Measurements from ENCODE around the gene SP140L.
A peak's percentile ranks its signal among the peaks of the same experiment; 100 is the strongest.

The SP140L gene

DNA sequence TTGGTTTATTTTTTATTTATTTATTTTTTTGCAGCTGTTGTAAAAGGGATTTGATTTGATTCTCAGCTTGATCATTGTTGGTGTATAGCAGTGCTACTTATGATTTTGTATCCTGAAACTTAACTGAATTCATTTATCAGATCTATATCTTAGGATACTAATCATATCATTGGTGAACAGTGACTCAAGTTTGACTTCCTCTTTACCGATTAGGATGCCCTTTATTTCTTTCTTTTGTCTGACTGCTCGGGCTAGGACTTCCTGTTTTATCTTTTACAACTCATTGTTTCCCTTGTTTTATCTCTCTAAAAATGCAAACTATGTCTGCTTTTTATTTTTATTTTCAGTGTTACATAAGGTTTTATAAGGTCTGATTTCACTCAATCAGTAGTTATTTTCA, 112.6 kb downstream of the SP140L start:
- no peaks in the 10 kb centered on the region for H3K27me3 ChIP-seq (ENCODE audit: insufficient read depth, low read length)
- H3K9me2 ChIP-seq (ENCODE audit: low read depth, low read length) = no peaks in the 10 kb centered on the region
- H3K9ac ChIP-seq (ENCODE audit: low read length) = 0 out of 2 replicates have a peak overlapping the region, but pooled peaks have one; percentile 6
- peaks cover 38% of the 10 kb centered on the region for H3K36me3 ChIP-seq (ENCODE audit: insufficient read depth, low read length)
- H3K9me3 ChIP-seq (ENCODE audit: low read length) = peaks cover 4% of the 10 kb centered on the region; the same call in 1 of the 2 replicates
- no peaks in the 10 kb centered on the region for H3F3A ChIP-seq (ENCODE audit: insufficient read depth, low read length)
- H3K4me1 ChIP-seq (ENCODE audit: insufficient read depth, low read length, severe bottlenecking) = peaks cover 29% of the 10 kb centered on the region
- H3K27ac ChIP-seq (ENCODE audit: low read depth, low read length, poor library complexity, severe bottlenecking) = peak overlapping the region; percentile 34
- no peak for TF ChIP-seq EZH2 (IDR thresholded peaks at IDR 0.05; ENCODE audit: borderline replicate concordance, low read length)
- TF ChIP-seq CTCF (IDR thresholded peaks at IDR 0.05; ENCODE audit: low read length) = no peak
- H3K79me2 ChIP-seq (ENCODE audit: insufficient read depth, low read length) = peaks cover 40% of the 10 kb centered on the region
- H3K4me3 ChIP-seq (ENCODE audit: low read depth, low read length, poor library complexity, severe bottlenecking) = no peak overlapping the region
- no peaks in the 10 kb centered on the region for H4K20me1 ChIP-seq (ENCODE audit: insufficient read depth, low read length)
- H3K4me2 ChIP-seq (ENCODE audit: low read length) = peak overlapping the region; percentile 32
- no peak overlapping the region for H2AFZ ChIP-seq (ENCODE audit: low read length)

DNA sequence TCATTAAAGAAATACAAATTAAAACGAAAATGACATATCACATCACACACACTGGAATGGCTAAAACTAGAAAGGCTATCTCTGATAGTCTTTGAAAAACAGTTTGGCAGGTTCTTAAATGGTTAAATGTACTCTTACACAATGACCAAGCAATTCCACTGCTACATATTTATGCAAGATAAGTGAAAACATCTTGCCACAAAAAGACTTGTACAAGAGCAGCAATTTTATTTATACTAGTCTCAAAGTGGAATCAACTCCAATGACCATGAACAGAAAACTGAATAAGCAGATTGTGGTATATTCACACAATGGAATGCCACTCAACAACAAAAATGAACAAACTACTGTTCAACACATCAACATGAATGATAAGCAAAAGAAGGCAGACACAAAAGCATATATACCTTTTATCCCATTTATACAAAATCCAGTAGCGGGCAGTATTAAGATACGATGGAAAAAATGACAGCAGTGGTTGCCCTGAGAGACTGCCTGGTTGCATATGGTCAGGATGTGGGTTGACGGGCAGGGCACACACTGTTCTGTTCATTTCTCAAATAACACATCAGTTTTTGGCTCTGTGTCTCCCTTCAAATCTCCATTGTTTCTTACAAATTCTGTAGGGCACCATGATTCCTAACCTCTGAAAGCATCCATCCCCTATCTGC, 114.4 kb downstream of the SP140L start:
- no peak overlapping the region for H2AFZ ChIP-seq (ENCODE audit: low read length)
- H3F3A ChIP-seq (ENCODE audit: insufficient read depth, low read length) = no peaks in the 10 kb centered on the region
- peak overlapping the region; percentile 29 for H3K27ac ChIP-seq (ENCODE audit: low read depth, low read length, poor library complexity, severe bottlenecking)
- TF ChIP-seq CTCF (IDR thresholded peaks at IDR 0.05; ENCODE audit: low read length) (peak; percentile 14; the same call in 1 of the 2 replicates), EZH2 (IDR thresholded peaks at IDR 0.05; ENCODE audit: borderline replicate concordance, low read length) (no peak)
- H4K20me1 ChIP-seq (ENCODE audit: insufficient read depth, low read length) = no peaks in the 10 kb centered on the region
- H3K4me1 ChIP-seq (ENCODE audit: insufficient read depth, low read length, severe bottlenecking) = peaks cover 29% of the 10 kb centered on the region
- peaks cover 28% of the 10 kb centered on the region; the same call in 1 of the 2 replicates for H3K79me2 ChIP-seq (ENCODE audit: insufficient read depth, low read length)
- no peak overlapping the region for H3K9ac ChIP-seq (ENCODE audit: low read length)
- H3K4me2 ChIP-seq (ENCODE audit: low read length) = peak overlapping the region; percentile 39
- H3K9me2 ChIP-seq (ENCODE audit: low read depth, low read length) = no peaks in the 10 kb centered on the region
- peaks cover 38% of the 10 kb centered on the region for H3K36me3 ChIP-seq (ENCODE audit: insufficient read depth, low read length)
- H3K27me3 ChIP-seq (ENCODE audit: insufficient read depth, low read length) = no peaks in the 10 kb centered on the region
- no peaks in the 10 kb centered on the region for H3K9me3 ChIP-seq (ENCODE audit: low read length)
- H3K4me3 ChIP-seq (ENCODE audit: low read depth, low read length, poor library complexity, severe bottlenecking) = peak overlapping the region; percentile 6

DNA sequence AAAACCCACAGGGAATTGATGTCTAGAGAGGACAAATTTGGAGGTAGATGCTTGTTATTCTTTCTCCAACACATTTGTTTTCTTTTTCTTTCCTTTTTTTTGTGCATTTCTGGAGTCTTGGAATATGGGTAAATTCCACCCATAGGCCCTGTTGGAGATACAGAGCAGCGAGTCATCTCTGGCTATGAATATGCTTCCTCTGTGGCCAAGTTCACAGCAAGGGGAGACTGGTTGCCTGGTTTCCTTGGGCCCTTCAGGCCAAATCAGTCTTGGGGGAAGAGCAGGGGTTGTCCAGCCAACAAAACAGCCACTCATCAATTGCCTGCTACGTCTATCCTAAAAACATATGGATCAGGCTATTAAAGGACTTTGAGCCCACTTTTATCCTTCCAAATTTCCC, 116.5 kb downstream of the SP140L start:
- no peak overlapping the region for H3K4me2 ChIP-seq (ENCODE audit: low read length)

More for the DNA sequence above, 116.5 kb downstream of the SP140L start:
- H3F3A ChIP-seq (ENCODE audit: insufficient read depth, low read length) = no peaks in the 10 kb centered on the region
- H3K9me2 ChIP-seq (ENCODE audit: low read depth, low read length) = no peaks in the 10 kb centered on the region
- H3K79me2 ChIP-seq (ENCODE audit: insufficient read depth, low read length) = peaks cover 24% of the 10 kb centered on the region; the same call in 1 of the 2 replicates
- no peak overlapping the region for H2AFZ ChIP-seq (ENCODE audit: low read length)
- H3K9ac ChIP-seq (ENCODE audit: low read length) = no peak overlapping the region
- H3K36me3 ChIP-seq (ENCODE audit: insufficient read depth, low read length) = peaks cover 52% of the 10 kb centered on the region
- no peak overlapping the region for H3K27ac ChIP-seq (ENCODE audit: low read depth, low read length, poor library complexity, severe bottlenecking)
- H4K20me1 ChIP-seq (ENCODE audit: insufficient read depth, low read length) = no peaks in the 10 kb centered on the region
- no peak overlapping the region for H3K4me3 ChIP-seq (ENCODE audit: low read depth, low read length, poor library complexity, severe bottlenecking)
- peaks cover 49% of the 10 kb centered on the region for H3K4me1 ChIP-seq (ENCODE audit: insufficient read depth, low read length, severe bottlenecking)
- no peak for TF ChIP-seq EZH2 (IDR thresholded peaks at IDR 0.05; ENCODE audit: borderline replicate concordance, low read length)
- no peak for TF ChIP-seq CTCF (IDR thresholded peaks at IDR 0.05; ENCODE audit: low read length)
- H3K27me3 ChIP-seq (ENCODE audit: insufficient read depth, low read length) = no peaks in the 10 kb centered on the region
- H3K9me3 ChIP-seq (ENCODE audit: low read length) = no peaks in the 10 kb centered on the region
